Motor neuron (in vitro differentiated cells): Measurements from ENCODE around the gene SP100. TPM values are rescaled to one million over a fixed set of nuclear protein-coding genes. Genes with fewer than 3 reads are reported as not detected.

Source experiments
- ATAC-seq, 8 experiments: fragments of 200-7000 bp; cut with Tn5 transposase; replicated peaks in 6 of 8; 2 replicates each; pipeline ENCODE4 v1.8.0; 2021; ENCODE audit warnings: mild to moderate bottlenecking in 8 of 8, moderate library complexity in 8 of 8
- H3K27ac ChIP-seq, 2 donors: fragments of 250-450 bp; sonication (Bioruptor Pico); 2 replicates each; pipeline ENCODE4 v1.9.0; 2021; ENCODE audit warnings: antibody characterized with exemption in 2 of 2, mild to moderate bottlenecking in 2 of 2, moderate library complexity in 1 of 2
- H3K4me1 ChIP-seq, 2 donors: fragments of 250-450 bp; sonication (Bioruptor Pico); replicated peaks in 1 of 2; 2 replicates each; pipeline ENCODE4 v1.6.1; 2021; ENCODE audit warnings: antibody characterized with exemption in 2 of 2, mild to moderate bottlenecking in 2 of 2, moderate library complexity in 1 of 2
- H3K4me3 ChIP-seq, 5 donors: fragments of 250-450 bp; sonication (Bioruptor Pico); 2 replicates each; pipeline ENCODE4 v1.9.0; 2021; ENCODE audit warnings: antibody characterized with exemption in 5 of 5, mild to moderate bottlenecking in 5 of 5, moderate library complexity in 4 of 5
- WGBS, 10 experiments: fragments of 450-650 bp; shearing (Covaris generic); methylation state at CpG; one replicate each; pipeline ENCODE4 v1.0.0; 2022; 5-methylcytosine and 5-hydroxymethylcytosine counted together
- in situ Hi-C, 9 experiments: fragments of 400-800 bp; cut with MboI; loops; one replicate each; pipeline ENCODE4 v1.15.0; 2021; ENCODE audit warnings: low sequenced_read_pairs in 9 of 9, low pct_unique_long_range_greater_than_20kb in 2 of 9; ENCODE audit not compliant: unreplicated experiment in 9 of 9
- total RNA-seq, 8 experiments: library from RNA; unstranded; fragments of 300-600 nt; gene quantifications; 2 replicates each; pipeline versions ENCODE4 v1.2.3 to v1.2.4, GENCODE V29; 2022

The SP100 gene
- total RNA-seq, 8 experiments from 2014 or later: 0.05 to 166 (median 13.1) TPM

GRCh38 chr2:230410263-230410662 lies 5.7 kb upstream of the SP100 start:
- peaks cover 0 to 4% of the 10 kb centered on the region in 2 donors for H3K4me1 ChIP-seq
- H3K27ac ChIP-seq: no peak overlapping the region
- ATAC-seq: no peak
- H3K4me3 ChIP-seq: no peak overlapping the region
- in situ Hi-C loops: no loop called here
- 100% methylated on average over 1 of the region's 1 CpG; no CpG with 5 or more reads in 9 of the 10 experiments for WGBS, 10 experiments

- ATAC-seq: no peak
- H3K4me3 ChIP-seq: peak overlapping the region; percentile 30 to 45 (median 38)
- peaks cover 0 to 4% of the 10 kb centered on the region in 2 donors for H3K4me1 ChIP-seq
- no peak overlapping the region for H3K27ac ChIP-seq
- in situ Hi-C loops: no loop called here
- WGBS, 10 experiments: 14 to 100% (median 71%) methylated on average over 1 to 9 of the region's 16 CpGs; no CpG with 5 or more reads in 2 of the 10 experiments
These were observed 5.0 kb upstream of the SP100 start for GRCh38 chr2:230410861-230411569.

GRCh38 chr2:230411570-230412370 lies 4.2 kb upstream of the SP100 start:
- ATAC-seq: peak; percentile 69 to 97 (median 92)
- WGBS, 10 experiments: 0 to 67% (median 10%) methylated on average over 1 to 19 of the region's 57 CpGs; no CpG with 5 or more reads in 3 of the 10 experiments
- in situ Hi-C loops: no loop called here
- Histone ChIP-seq H3K4me3 (peak overlapping the region; percentile 30 to 45 (median 38)), H3K27ac (no peak overlapping the region), H3K4me1 (peaks cover 0 to 4% of the 10 kb centered on the region in 2 donors)

- no peak overlapping the region for H3K27ac ChIP-seq
- in situ Hi-C loops: no loop called here
- no peak for ATAC-seq
- H3K4me1 ChIP-seq: peaks cover 0 to 4% of the 10 kb centered on the region in 2 donors
- peak overlapping the region in 4 of 5 donors; percentile 35 to 45 (median 38) for H3K4me3 ChIP-seq
- 0 to 100% (median 95%) methylated on average over 1 to 3 of the region's 3 CpGs; no CpG with 5 or more reads in 6 of the 10 experiments for WGBS, 10 experiments
These were observed 3.7 kb upstream of the SP100 start for GRCh38 chr2:230412371-230412711.

GRCh38 chr2:230412846-230413245 lies 3.2 kb upstream of the SP100 start:
- in situ Hi-C loops: no loop called here
- 97 to 100% (median 100%) methylated on average over 1 to 4 of the region's 9 CpGs; no CpG with 5 or more reads in 5 of the 10 experiments for WGBS, 10 experiments
- peaks cover 0 to 4% of the 10 kb centered on the region in 2 donors for H3K4me1 ChIP-seq
- ATAC-seq: no peak
- H3K4me3 ChIP-seq: no peak overlapping the region
- H3K27ac ChIP-seq: no peak overlapping the region

GRCh38 chr2:230413479-230413878 lies 2.5 kb upstream of the SP100 start:
- WGBS, 10 experiments: 60 to 100% (median 100%) methylated on average over 1 to 3 of the region's 3 CpGs; no CpG with 5 or more reads in 5 of the 10 experiments

GRCh38 chr2:230414302-230414701 lies 1.7 kb upstream of the SP100 start:
- no peak for ATAC-seq
- H3K4me3 ChIP-seq: no peak overlapping the region
- peaks cover 0 to 4% of the 10 kb centered on the region in 2 donors for H3K4me1 ChIP-seq
- no peak overlapping the region for H3K27ac ChIP-seq
- 70 to 100% (median 87%) methylated on average over 2 to 4 of the region's 6 CpGs; no CpG with 5 or more reads in 3 of the 10 experiments for WGBS, 10 experiments
- in situ Hi-C loops: no loop called here

More at GRCh38 chr2:230413479-230413878, 2.5 kb upstream of the SP100 start:
- Histone ChIP-seq H3K27ac (no peak overlapping the region), H3K4me3 (no peak overlapping the region), H3K4me1 (peaks cover 0 to 4% of the 10 kb centered on the region in 2 donors)
- ATAC-seq: no peak
- in situ Hi-C loops: no loop called here

GRCh38 chr2:230417436-230417835 lies 1.4 kb downstream of the SP100 start:
- 26 to 100% (median 81%) methylated on average over 3 to 4 of the region's 4 CpGs; no CpG with 5 or more reads in 1 of the 10 experiments for WGBS, 10 experiments
- H3K4me3 ChIP-seq: no peak overlapping the region
- no peak for ATAC-seq
- no peak overlapping the region for H3K27ac ChIP-seq
- in situ Hi-C loops: no loop called here
- no peaks in the 10 kb centered on the region for H3K4me1 ChIP-seq

- in situ Hi-C loops: no loop called here
- Histone ChIP-seq H3K4me3 (no peak overlapping the region), H3K27ac (no peak overlapping the region), H3K4me1 (no peaks in the 10 kb centered on the region)
- 24 to 80% (median 62%) methylated on average over 3 to 9 of the region's 9 CpGs for WGBS, 10 experiments
- no peak for ATAC-seq
These were observed 2.5 kb downstream of the SP100 start for GRCh38 chr2:230418341-230419016.

- ATAC-seq: no peak
- in situ Hi-C loops: no loop called here
- no peak overlapping the region for H3K4me3 ChIP-seq
- H3K27ac ChIP-seq: no peak overlapping the region
- WGBS, 10 experiments: 60 to 100% (median 81%) methylated on average over 1 to 4 of the region's 4 CpGs; no CpG with 5 or more reads in 1 of the 10 experiments
- H3K4me1 ChIP-seq: no peaks in the 10 kb centered on the region
These were observed 3.2 kb downstream of the SP100 start for GRCh38 chr2:230419181-230419580.

GRCh38 chr2:230422149-230422548 lies 6.1 kb downstream of the SP100 start:
- WGBS, 10 experiments: 47 to 83% (median 65%) methylated on average over 3 to 4 of the region's 4 CpGs
- Histone ChIP-seq H3K4me3 (no peak overlapping the region), H3K27ac (no peak overlapping the region), H3K4me1 (no peaks in the 10 kb centered on the region)
- in situ Hi-C loops: no loop called here
- no peak for ATAC-seq

GRCh38 chr2:230423851-230424458 lies 8.0 kb downstream of the SP100 start:
- WGBS, 10 experiments: 83 to 100% (median 98%) methylated on average over 1 to 3 of the region's 3 CpGs; no CpG with 5 or more reads in 4 of the 10 experiments
- in situ Hi-C loops: no loop called here

More at GRCh38 chr2:230423851-230424458, 8.0 kb downstream of the SP100 start:
- Histone ChIP-seq H3K4me1 (no peaks in the 10 kb centered on the region), H3K4me3 (no peak overlapping the region), H3K27ac (no peak overlapping the region)
- ATAC-seq: peak in 3 of 8 experiments; percentile 50 to 93 (median 81)
